LoVo (cell line): ENCODE measurements around the gene BEAN1.
"Not testable (repeated sequence)": the region's sequence is repeated elsewhere in the genome, so short reads cannot be mapped to it uniquely, and the experiment has no call there.

Experiments
- DNase-seq: peaks from one replicate; pipeline ENCODE4 v3.0.0-alpha.2; 2016; ENCODE audit warnings: low spot score

BEAN1 gene

GRCh38 chr16:66508914-66509496, 81.9 kb downstream of the BEAN1 start:
- DNase-seq = no peak

- no peak for DNase-seq
Measured at GRCh38 chr16:66509576-66509975, 82.5 kb downstream of the BEAN1 start.

- no peak for DNase-seq
Measured at GRCh38 chr16:66510298-66510697, 83.2 kb downstream of the BEAN1 start.

GRCh38 chr16:66510711-66511601, 83.9 kb downstream of the BEAN1 start:
- no peak for DNase-seq

- DNase-seq = peak; percentile 6
Measured at GRCh38 chr16:66511602-66512271, 84.6 kb downstream of the BEAN1 start.

GRCh38 chr16:66512272-66513110, 85.4 kb downstream of the BEAN1 start:
- DNase-seq = no peak

- DNase-seq = peak; percentile 13
Measured at GRCh38 chr16:66513111-66513723, 86.1 kb downstream of the BEAN1 start.

GRCh38 chr16:66514391-66514790, 87.3 kb downstream of the BEAN1 start:
- DNase-seq = not testable (repeated sequence)

GRCh38 chr16:66514980-66515595, 88.0 kb downstream of the BEAN1 start:
- DNase-seq = not testable (repeated sequence)

- DNase-seq = no peak
Measured at GRCh38 chr16:66515596-66516508, 88.8 kb downstream of the BEAN1 start.

GRCh38 chr16:66516509-66516807, 89.4 kb downstream of the BEAN1 start:
- no peak for DNase-seq

- peak; percentile 98 for DNase-seq
Measured at GRCh38 chr16:66516808-66517585, 89.9 kb downstream of the BEAN1 start.

- no peak for DNase-seq
Measured at GRCh38 chr16:66517586-66518263, 90.6 kb downstream of the BEAN1 start.

GRCh38 chr16:66519482-66520373, 92.6 kb downstream of the BEAN1 start:
- no peak for DNase-seq

- no peak for DNase-seq
Measured at GRCh38 chr16:66520406-66521170, 93.5 kb downstream of the BEAN1 start.

GRCh38 chr16:66521252-66521713, 94.2 kb downstream of the BEAN1 start:
- no peak for DNase-seq
